Natural killer cell (primary cell): Measurements from ENCODE around the gene KRAS. TPM values are rescaled to one million over a fixed set of nuclear protein-coding genes. Genes with fewer than 3 reads are reported as not detected.
A peak's percentile ranks its signal among the peaks of the same experiment; 100 is the strongest.

Source experiments
- ATAC-seq, 3 donors: fragments of 150-1000 bp in 2 of 3; fragments of 200-7000 bp in 1 of 3; cut with Tn5 transposase; 1 replicate in 1 of 3; 2 replicates in 2 of 3; pipeline ENCODE4 v1.10.0; 2021; ENCODE audit warnings: mild to moderate bottlenecking in 2 of 3, moderate library complexity in 2 of 3
- DNase-seq, 2 donors: peaks; one replicate each; pipeline versions ENCODE4 v3.0.0 to v3.0.0-alpha.2; 2013 to 2021; ENCODE audit warnings: mixed read lengths in 1 of 2
- H3K27ac ChIP-seq: one replicate; pipeline ENCODE4 v1.5.1; 2013; ENCODE audit warnings: mild to moderate bottlenecking, low read length
- H3K27me3 ChIP-seq: one replicate; pipeline ENCODE4 v1.6.1; 2013; ENCODE audit warnings: low read length; ENCODE audit not compliant: control insufficient read depth, insufficient read depth
- H3K36me3 ChIP-seq: one replicate; pipeline ENCODE4 v1.6.1; 2013; ENCODE audit warnings: low read length; ENCODE audit not compliant: control insufficient read depth, insufficient read depth
- H3K4me1 ChIP-seq: one replicate; pipeline ENCODE4 v1.6.1; 2013; ENCODE audit warnings: low read length; ENCODE audit not compliant: control insufficient read depth, insufficient read depth
- H3K4me3 ChIP-seq: one replicate; pipeline ENCODE4 v1.5.1; 2013; ENCODE audit warnings: low read length
- H3K9me3 ChIP-seq: one replicate; pipeline ENCODE4 v1.6.1; 2013; ENCODE audit warnings: low read length; ENCODE audit not compliant: control insufficient read depth, insufficient read depth
- H3K27ac Mint-ChIP-seq, 2 donors: one replicate each; pipeline ENCODE4 v1.8.0; 2022; ENCODE audit warnings: mild to moderate bottlenecking in 2 of 2, mixed read lengths in 2 of 2, moderate library complexity in 1 of 2
- H3K27me3 Mint-ChIP-seq, 2 donors: one replicate each; pipeline ENCODE4 v1.8.0; 2022; ENCODE audit warnings: low read depth in 2 of 2, mixed read lengths in 2 of 2
- H3K36me3 Mint-ChIP-seq: one replicate; pipeline ENCODE4 v1.8.0; 2022; ENCODE audit warnings: mixed read lengths
- H3K4me1 Mint-ChIP-seq, 2 donors: one replicate each; pipeline ENCODE4 v1.8.0; 2022; ENCODE audit warnings: mixed read lengths in 2 of 2
- H3K4me3 Mint-ChIP-seq: one replicate; pipeline ENCODE4 v1.8.0; 2022; ENCODE audit warnings: mild to moderate bottlenecking, moderate library complexity, mixed read lengths
- H3K9me3 Mint-ChIP-seq, 2 donors: one replicate each; pipeline ENCODE4 v1.8.0; 2022; ENCODE audit warnings: mixed read lengths in 2 of 2
- WGBS: methylation state at CpG from one replicate; pipeline ENCODE4 v1.1.7; 2013; ENCODE audit warnings: missing lambda C conversion rate; ENCODE audit not compliant: insufficient coverage; 5-methylcytosine and 5-hydroxymethylcytosine counted together
- intact Hi-C: fragments of 100-400 bp; cut with micrococcal nuclease; formaldehyde crosslinking; loops from one replicate; pipeline ENCODE4 v1.14.2; 2022
- total RNA-seq, 4 donors: library from RNA; stranded (reverse); fragments of 120-200 nt in 1 of 4; gene quantifications; one replicate each; pipeline versions ENCODE4 v1.2.3 to v1.2.4, GENCODE V29; 2013 to 2022
- TF ChIP-seq, protein P1 (sequence below): fragments of 200-600 bp; IDR thresholded peaks from one replicate; pipeline ENCODE4 v1.8.0; 2022; ENCODE audit warnings: antibody characterized with exemption

The KRAS gene
- total RNA-seq, 3 donors from 2014 or later (not counting 1 experiment from before 2014, with no cell fraction given), result 33.3 to 39.6 (median 35.7) TPM

- H3K36me3 ChIP-seq, result no peaks in the 10 kb centered on the region
- H3K27me3 ChIP-seq, result no peaks in the 10 kb centered on the region
- ATAC-seq (no peak), DNase-seq (peak in 1 of 2 donors; percentile 23)
- H3K27ac Mint-ChIP-seq, result no peak overlapping the region
- no peak overlapping the region for H3K4me3 ChIP-seq
- H3K4me1 Mint-ChIP-seq, result peaks cover 20 to 22% of the 10 kb centered on the region in 2 donors
- no peaks in the 10 kb centered on the region for H3K9me3 Mint-ChIP-seq
- no peaks in the 10 kb centered on the region for H3K27me3 Mint-ChIP-seq
- H3K36me3 Mint-ChIP-seq, result no peaks in the 10 kb centered on the region
- WGBS, result 95% methylated on average over 2 of the region's 4 CpGs
- intact Hi-C loops, result no loop called here
- peaks cover 5% of the 10 kb centered on the region for H3K4me1 ChIP-seq
- TF ChIP-seq, protein P1, sequence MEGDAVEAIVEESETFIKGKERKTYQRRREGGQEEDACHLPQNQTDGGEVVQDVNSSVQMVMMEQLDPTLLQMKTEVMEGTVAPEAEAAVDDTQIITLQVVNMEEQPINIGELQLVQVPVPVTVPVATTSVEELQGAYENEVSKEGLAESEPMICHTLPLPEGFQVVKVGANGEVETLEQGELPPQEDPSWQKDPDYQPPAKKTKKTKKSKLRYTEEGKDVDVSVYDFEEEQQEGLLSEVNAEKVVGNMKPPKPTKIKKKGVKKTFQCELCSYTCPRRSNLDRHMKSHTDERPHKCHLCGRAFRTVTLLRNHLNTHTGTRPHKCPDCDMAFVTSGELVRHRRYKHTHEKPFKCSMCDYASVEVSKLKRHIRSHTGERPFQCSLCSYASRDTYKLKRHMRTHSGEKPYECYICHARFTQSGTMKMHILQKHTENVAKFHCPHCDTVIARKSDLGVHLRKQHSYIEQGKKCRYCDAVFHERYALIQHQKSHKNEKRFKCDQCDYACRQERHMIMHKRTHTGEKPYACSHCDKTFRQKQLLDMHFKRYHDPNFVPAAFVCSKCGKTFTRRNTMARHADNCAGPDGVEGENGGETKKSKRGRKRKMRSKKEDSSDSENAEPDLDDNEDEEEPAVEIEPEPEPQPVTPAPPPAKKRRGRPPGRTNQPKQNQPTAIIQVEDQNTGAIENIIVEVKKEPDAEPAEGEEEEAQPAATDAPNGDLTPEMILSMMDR, result no peak
- H3K9me3 ChIP-seq, result no peaks in the 10 kb centered on the region
- no peak overlapping the region for H3K4me3 Mint-ChIP-seq
- no peak overlapping the region for H3K27ac ChIP-seq
These were observed 25.6 kb upstream of the KRAS start for GRCh38 chr12:25276199-25276937.

DNA sequence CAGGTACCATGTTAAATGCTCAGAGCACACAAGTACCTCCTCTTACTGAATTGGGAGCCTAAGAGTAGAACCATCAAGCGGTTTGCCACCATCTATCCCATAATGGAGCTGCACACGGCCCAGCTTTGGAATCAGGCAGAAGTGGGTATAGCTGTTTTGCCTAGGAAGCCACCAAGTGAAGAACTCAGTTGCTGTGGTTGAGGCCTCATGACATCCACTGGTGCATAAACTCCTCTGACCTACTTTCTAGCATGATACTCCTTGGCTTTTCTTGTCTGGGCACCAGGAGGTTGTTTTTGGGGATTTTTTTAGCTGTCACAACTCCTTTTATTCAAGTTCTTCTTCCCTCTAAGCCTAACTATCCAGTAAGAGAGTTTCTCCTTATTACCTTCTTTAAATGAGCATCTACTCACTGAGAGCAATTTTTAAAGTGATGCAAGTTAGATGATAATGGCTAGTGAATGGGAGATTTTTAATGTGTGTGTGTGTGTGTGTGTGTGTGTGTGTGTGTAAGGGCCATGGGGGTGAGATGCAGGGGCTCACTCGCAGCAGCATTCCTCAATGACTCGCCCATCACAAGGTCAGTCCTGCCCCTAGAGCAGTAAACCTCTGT is 20.9 kb upstream of the KRAS start:
- Histone ChIP-seq H3K36me3 (no peaks in the 10 kb centered on the region), H3K4me3 (no peak overlapping the region), H3K27me3 (no peaks in the 10 kb centered on the region), H3K27ac (no peak overlapping the region), H3K9me3 (no peaks in the 10 kb centered on the region), H3K4me1 (no peaks in the 10 kb centered on the region)
- no peaks in the 10 kb centered on the region for H3K27me3 Mint-ChIP-seq
- no peak for ATAC-seq
- no peak overlapping the region for H3K4me3 Mint-ChIP-seq
- WGBS, result 58% methylated on average over 3 of the region's 4 CpGs
- H3K4me1 Mint-ChIP-seq, result peaks cover 12 to 13% of the 10 kb centered on the region in 2 donors
- TF ChIP-seq, protein P1, result no peak
- no peaks in the 10 kb centered on the region for H3K36me3 Mint-ChIP-seq
- no peak for DNase-seq
- intact Hi-C loops, result no loop called here
- H3K9me3 Mint-ChIP-seq, result no peaks in the 10 kb centered on the region
- no peak overlapping the region for H3K27ac Mint-ChIP-seq

GRCh38 chr12:25269701-25270100 is 19.0 kb upstream of the KRAS start:
- ATAC-seq (no peak), DNase-seq (no peak)
- TF ChIP-seq, protein P1, result no peak
- H3K36me3 Mint-ChIP-seq, result no peaks in the 10 kb centered on the region
- intact Hi-C loops, result loop anchor here (5.0 kb wide), 1 partner anchor 43 kb away; no protein-coding TSS in a partner anchor
- peak overlapping the region in 1 of 2 donors; percentile 44 for H3K27ac Mint-ChIP-seq
- H3K9me3 Mint-ChIP-seq, result no peaks in the 10 kb centered on the region
- H3K4me3 Mint-ChIP-seq, result no peak overlapping the region
- peaks cover 9 to 12% of the 10 kb centered on the region in 2 donors for H3K4me1 Mint-ChIP-seq
- Histone ChIP-seq H3K27ac (no peak overlapping the region), H3K36me3 (no peaks in the 10 kb centered on the region), H3K27me3 (no peaks in the 10 kb centered on the region), H3K9me3 (no peaks in the 10 kb centered on the region), H3K4me3 (no peak overlapping the region), H3K4me1 (no peaks in the 10 kb centered on the region)
- no peaks in the 10 kb centered on the region for H3K27me3 Mint-ChIP-seq
- 39% methylated on average over 2 of the region's 2 CpGs for WGBS
